HEK293T (cell line): ENCODE results near the gene IRX3.

Experiments
- CTCF ChIA-PET: fragments of 350-600 bp; formaldehyde crosslinking; extraction: SDS; loops from one replicate; lab custom pipeline; 2021; ENCODE audit warnings: antibody characterized with exemption, inconsistent platforms; lab: Yijun Ruan, JAX
- POLR2A ChIA-PET: fragments of 350-600 bp; formaldehyde crosslinking; extraction: SDS; loops from one replicate; lab custom pipeline; 2020; ENCODE audit warnings: antibody characterized with exemption, inconsistent platforms; lab: Yijun Ruan, JAX
- DNase-seq: peaks from one replicate; pipeline ENCODE4 v3.0.0; 2012; ENCODE audit warnings: mixed read lengths; ENCODE audit errors: extremely low spot score
- ARNT ChIP-seq: fragments of 450-650 bp; IDR thresholded peaks from 2 replicates; pipeline ENCODE4 v1.6.1; 2017; ENCODE audit warnings: mild to moderate bottlenecking
- BHLHE40 ChIP-seq: fragments of 450-650 bp; IDR thresholded peaks from 2 replicates; pipeline ENCODE4 v1.6.1; 2016; ENCODE audit warnings: mild to moderate bottlenecking, moderate library complexity, borderline replicate concordance
- CTBP1 ChIP-seq: fragments of 450-650 bp; IDR thresholded peaks from 2 replicates; pipeline ENCODE4 v1.6.1; 2016; ENCODE audit warnings: borderline replicate concordance
- ELF4 ChIP-seq: fragments of 450-650 bp; IDR thresholded peaks from 2 replicates; pipeline ENCODE4 v1.6.1; 2017; ENCODE audit warnings: antibody characterized with exemption
- FOXA1 ChIP-seq: fragments of 450-650 bp; IDR thresholded peaks from 2 replicates; pipeline ENCODE4 v1.6.1; 2016; ENCODE audit warnings: mild to moderate bottlenecking
- FOXK2 ChIP-seq: fragments of 450-650 bp; IDR thresholded peaks from 2 replicates; pipeline ENCODE4 v1.6.1; 2016; ENCODE audit warnings: mild to moderate bottlenecking
- FOXM1 ChIP-seq: fragments of 450-650 bp; IDR thresholded peaks from 2 replicates; pipeline ENCODE4 v1.6.1; 2017; ENCODE audit warnings: mild to moderate bottlenecking, borderline replicate concordance
- HDGF ChIP-seq: fragments of 450-650 bp; IDR thresholded peaks from 2 replicates; pipeline ENCODE4 v1.6.1; 2017; ENCODE audit warnings: antibody characterized with exemption, borderline replicate concordance
- L3MBTL2 ChIP-seq: fragments of 450-650 bp; conservative IDR thresholded peaks from 2 replicates; pipeline ENCODE4 v1.6.1; 2016; ENCODE audit warnings: mild to moderate bottlenecking
- LEF1 ChIP-seq: fragments of 450-650 bp; IDR thresholded peaks from 2 replicates; pipeline ENCODE4 v1.6.1; 2017; ENCODE audit warnings: mild to moderate bottlenecking, borderline replicate concordance
- NFRKB ChIP-seq: fragments of 450-650 bp; IDR thresholded peaks from 2 replicates; pipeline ENCODE4 v1.6.1; 2016; ENCODE audit warnings: mild to moderate bottlenecking, moderate library complexity
- SP1 ChIP-seq: fragments of 450-650 bp; IDR thresholded peaks from 2 replicates; pipeline ENCODE4 v1.6.1; 2017
- SUZ12 ChIP-seq: fragments of 450-650 bp; IDR thresholded peaks from 2 replicates; pipeline ENCODE4 v1.6.1; 2016; ENCODE audit warnings: mild to moderate bottlenecking
- TARDBP ChIP-seq: fragments of 450-650 bp; IDR thresholded peaks from 2 replicates; pipeline ENCODE4 v1.6.1; 2016
- ZNF384 ChIP-seq: fragments of 450-650 bp; IDR thresholded peaks from 2 replicates; pipeline ENCODE4 v1.6.1; 2016
- TF ChIP-seq, protein P1 (sequence below): fragments of 450-650 bp; IDR thresholded peaks from 2 replicates; pipeline ENCODE4 v1.6.1; 2016

Gene IRX3

DNA sequence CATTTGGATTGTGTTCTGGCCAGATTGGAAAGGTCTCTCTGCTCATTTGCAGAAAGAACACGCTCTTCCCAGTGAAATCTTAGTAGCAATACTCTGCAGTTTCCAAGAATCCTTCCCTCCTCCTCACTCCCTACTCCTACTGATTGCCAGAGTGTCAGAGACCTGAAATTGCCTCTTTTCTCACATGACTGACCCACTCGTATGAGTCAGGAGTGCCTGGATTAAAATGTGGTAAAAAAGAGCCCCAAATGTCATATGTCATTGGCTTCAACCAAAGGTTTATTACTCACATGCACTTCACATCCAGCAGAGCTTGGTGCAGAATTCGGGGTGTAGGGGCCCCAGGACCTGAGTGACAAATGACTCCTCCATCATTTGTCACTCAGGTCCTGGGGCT, 39.7 kb upstream of the IRX3 start:
- ChIA-PET CTCF (no interaction called here), POLR2A (no interaction called here)
- TF ChIP-seq L3MBTL2 (no peak), NFRKB (no peak), FOXA1 (no peak), FOXM1 (no peak), HDGF (no peak), SP1 (no peak), LEF1 (no peak), TARDBP (no peak), ARNT (no peak), SUZ12 (no peak), BHLHE40 (no peak), ELF4 (no peak), CTBP1 (no peak), ZNF384 (no peak)
- TF ChIP-seq, protein P1, sequence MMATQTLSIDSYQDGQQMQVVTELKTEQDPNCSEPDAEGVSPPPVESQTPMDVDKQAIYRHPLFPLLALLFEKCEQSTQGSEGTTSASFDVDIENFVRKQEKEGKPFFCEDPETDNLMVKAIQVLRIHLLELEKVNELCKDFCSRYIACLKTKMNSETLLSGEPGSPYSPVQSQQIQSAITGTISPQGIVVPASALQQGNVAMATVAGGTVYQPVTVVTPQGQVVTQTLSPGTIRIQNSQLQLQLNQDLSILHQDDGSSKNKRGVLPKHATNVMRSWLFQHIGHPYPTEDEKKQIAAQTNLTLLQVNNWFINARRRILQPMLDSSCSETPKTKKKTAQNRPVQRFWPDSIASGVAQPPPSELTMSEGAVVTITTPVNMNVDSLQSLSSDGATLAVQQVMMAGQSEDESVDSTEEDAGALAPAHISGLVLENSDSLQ, result no peak
- no peak for DNase-seq

- TF ChIP-seq TARDBP, result no peak
- no peak for TF ChIP-seq SUZ12
- TF ChIP-seq, protein P1, result no peak
- TF ChIP-seq FOXM1, result no peak
- no peak for TF ChIP-seq ARNT
- no peak for TF ChIP-seq SP1
- no peak for TF ChIP-seq HDGF
- TF ChIP-seq CTBP1, result no peak
- no peak for TF ChIP-seq NFRKB
- TF ChIP-seq FOXA1, result no peak
- no peak for TF ChIP-seq FOXK2
- no peak for TF ChIP-seq ELF4
- no peak for TF ChIP-seq BHLHE40
- no peak for TF ChIP-seq ZNF384
- no peak for TF ChIP-seq LEF1
- no peak for TF ChIP-seq L3MBTL2
- ChIA-PET CTCF (no interaction called here), POLR2A (interaction anchor here (0.5 to 0.7 kb wide), 2 partner anchors 15 to 219 kb away, joined by 3 read pairs; no protein-coding TSS in a partner anchor)
- no peak for DNase-seq
Measured at GRCh38 chr16:54325616-54326265, 39.2 kb upstream of the IRX3 start.

- POLR2A ChIA-PET, result interaction anchor here (0.7 kb wide), 1 partner anchor 14 kb away, joined by 3 read pairs; no protein-coding TSS in a partner anchor
- DNase-seq, result no peak
- TF ChIP-seq CTBP1 (no peak), FOXM1 (no peak), L3MBTL2 (no peak), BHLHE40 (no peak), HDGF (no peak), ZNF384 (no peak), SP1 (no peak), FOXA1 (no peak), NFRKB (no peak), LEF1 (no peak), TARDBP (no peak), SUZ12 (no peak), FOXK2 (no peak), ARNT (no peak), ELF4 (no peak)
- TF ChIP-seq, protein P1, result no peak
- CTCF ChIA-PET, result no interaction called here
Measured at GRCh38 chr16:54324716-54325115, 38.1 kb upstream of the IRX3 start.

GRCh38 chr16:54320697-54321340, 34.2 kb upstream of the IRX3 start:
- ChIA-PET POLR2A (no interaction called here), CTCF (no interaction called here)
- TF ChIP-seq ZNF384 (no peak), HDGF (no peak), FOXK2 (no peak), LEF1 (no peak), ARNT (no peak), FOXA1 (no peak), SUZ12 (no peak), CTBP1 (no peak), NFRKB (no peak), FOXM1 (no peak), SP1 (no peak), ELF4 (no peak), BHLHE40 (no peak)
- TF ChIP-seq, protein P1, result no peak
- no peak for DNase-seq

- TF ChIP-seq ELF4 (no peak), L3MBTL2 (no peak), CTBP1 (no peak), TARDBP (no peak), LEF1 (no peak)
- ChIA-PET POLR2A (interaction anchor here (1.2 kb wide), 1 partner anchor 32 kb away, joined by 3 read pairs; the partner anchor contains the start of gene IRX3), CTCF (interaction anchor here (0.5 to 0.6 kb wide), 2 partner anchors 29 to 372 kb away, joined by 3 read pairs; no protein-coding TSS in a partner anchor)
- DNase-seq, result no peak
Measured at GRCh38 chr16:54318941-54319340, 32.4 kb upstream of the IRX3 start.
